H9 (cell line): ENCODE data around the gene PRRX1. TPM values are rescaled to one million over a fixed set of nuclear protein-coding genes. Genes with fewer than 3 reads are reported as not detected.

ENCODE experiments used
- DNase-seq: peaks from one replicate; pipeline ENCODE4 v3.0.0-alpha.2; 2017
- H2AFZ ChIP-seq: one replicate; pipeline ENCODE4 v1.6.1; 2013; ENCODE audit warnings: mild to moderate bottlenecking, low read length, control low read depth, moderate library complexity
- H2AK5ac ChIP-seq: 2 replicates; pipeline ENCODE4 v1.6.1; 2013; ENCODE audit warnings: low read length, control low read depth, mixed read lengths; ENCODE audit not compliant: insufficient read length
- H2BK120ac ChIP-seq: one replicate; pipeline ENCODE4 v1.6.1; 2013; ENCODE audit warnings: low read depth, mild to moderate bottlenecking, low read length, control low read depth, inconsistent platforms; ENCODE audit not compliant: poor library complexity, severe bottlenecking
- H2BK12ac ChIP-seq: 2 replicates; pipeline ENCODE4 v1.6.1; 2013; ENCODE audit warnings: low read length, control low read depth, mixed read lengths, low read depth; ENCODE audit not compliant: insufficient read length
- H2BK15ac ChIP-seq: 2 replicates; pipeline ENCODE4 v1.6.1; 2013; ENCODE audit warnings: low read depth, low read length, control low read depth
- H2BK20ac ChIP-seq: one replicate; pipeline ENCODE4 v1.6.1; 2013; ENCODE audit warnings: low read depth, mild to moderate bottlenecking, low read length, control low read depth, inconsistent platforms; ENCODE audit not compliant: poor library complexity, severe bottlenecking
- H2BK5ac ChIP-seq: 2 replicates; pipeline ENCODE4 v1.6.1; 2013; ENCODE audit warnings: low read length, control low read depth, mixed read lengths; ENCODE audit not compliant: insufficient read length
- H3K14ac ChIP-seq: 2 replicates; pipeline ENCODE4 v1.6.1; 2013; ENCODE audit warnings: low read length, control low read depth; ENCODE audit not compliant: insufficient read depth
- H3K18ac ChIP-seq: 2 replicates; pipeline ENCODE4 v1.6.1; 2013; ENCODE audit warnings: low read depth, mild to moderate bottlenecking, mixed read lengths, low read length, control low read depth; ENCODE audit not compliant: insufficient read length
- H3K23ac ChIP-seq: 2 replicates; pipeline ENCODE4 v1.6.1; 2013; ENCODE audit warnings: low read length, control low read depth, mixed read lengths, low read depth; ENCODE audit not compliant: insufficient read length
- H3K23me2 ChIP-seq: 2 replicates; pipeline ENCODE4 v1.6.1; 2013; ENCODE audit warnings: low read depth, mild to moderate bottlenecking, mixed read lengths, low read length, control low read depth; ENCODE audit not compliant: insufficient read length, poor library complexity, severe bottlenecking
- H3K27ac ChIP-seq: 2 replicates; pipeline ENCODE4 v1.5.1; 2013; ENCODE audit warnings: low read length, control low read depth, mixed read lengths, low read depth; ENCODE audit not compliant: insufficient read length
- H3K27me3 ChIP-seq: 2 replicates; pipeline ENCODE4 v1.6.1; 2013; ENCODE audit warnings: low read length, control low read depth, inconsistent platforms; ENCODE audit not compliant: insufficient read depth
- H3K4ac ChIP-seq: 2 replicates; pipeline ENCODE4 v1.6.1; 2013; ENCODE audit warnings: low read depth, mild to moderate bottlenecking, control low read depth, inconsistent platforms, low read length, moderate library complexity
- H3K4me1 ChIP-seq: 2 replicates; pipeline ENCODE4 v1.6.1; 2013; ENCODE audit warnings: low read length, control low read depth, inconsistent platforms; ENCODE audit not compliant: insufficient read depth
- H3K4me2 ChIP-seq: 2 replicates; pipeline ENCODE4 v1.6.1; 2013; ENCODE audit warnings: low read length, control low read depth, mixed read lengths; ENCODE audit not compliant: insufficient read length, insufficient read depth
- H3K56ac ChIP-seq: 2 replicates; pipeline ENCODE4 v1.6.1; 2013; ENCODE audit warnings: low read depth, mild to moderate bottlenecking, mixed read lengths, low read length, control low read depth; ENCODE audit not compliant: insufficient read length
- H3K79me1 ChIP-seq: 2 replicates; pipeline ENCODE4 v1.6.1; 2013; ENCODE audit warnings: low read depth, mild to moderate bottlenecking, moderate library complexity, low read length, control low read depth, inconsistent platforms; ENCODE audit not compliant: insufficient read depth, poor library complexity, severe bottlenecking
- H3K79me2 ChIP-seq: 2 replicates; pipeline ENCODE4 v1.6.1; 2013; ENCODE audit warnings: low read length, control low read depth, inconsistent platforms; ENCODE audit not compliant: insufficient read depth
- H3K9ac ChIP-seq: 2 replicates; pipeline ENCODE4 v1.6.1; 2013; ENCODE audit warnings: low read length, control low read depth, mixed read lengths; ENCODE audit not compliant: insufficient read length; ENCODE audit errors: extremely low read depth
- H3K9me3 ChIP-seq: one replicate; pipeline ENCODE4 v1.6.1; 2013; ENCODE audit warnings: low read depth, low read length, inconsistent platforms; ENCODE audit not compliant: control insufficient read depth
- H3T11ph ChIP-seq: one replicate; pipeline ENCODE4 v1.6.1; 2013; ENCODE audit warnings: mild to moderate bottlenecking, low read length, control low read depth, inconsistent platforms
- H4K20me1 ChIP-seq: one replicate; pipeline ENCODE4 v1.6.1; 2013; ENCODE audit not compliant: control insufficient read depth, insufficient read length, insufficient read depth
- H4K5ac ChIP-seq: 2 replicates; pipeline ENCODE4 v1.6.1; 2013; ENCODE audit warnings: low read depth, mild to moderate bottlenecking, mixed read lengths, low read length, control low read depth; ENCODE audit not compliant: insufficient read length
- H4K8ac ChIP-seq: replicated peaks from 2 replicates; pipeline ENCODE4 v1.6.1; 2013; ENCODE audit warnings: low read length, control low read depth, mixed read lengths, low read depth; ENCODE audit not compliant: insufficient read length
- H4K91ac ChIP-seq: 2 replicates; pipeline ENCODE4 v1.6.1; 2013; ENCODE audit warnings: low read depth, mild to moderate bottlenecking, moderate library complexity, mixed read lengths, low read length, control low read depth; ENCODE audit not compliant: insufficient read length
- H3K27ac Mint-ChIP-seq, 3 experiments: 2 replicates in 2 of 3; 3 replicates in 1 of 3; pipeline ENCODE4 v1.8.0; 2020 to 2021; ENCODE audit warnings: mixed read lengths in 3 of 3, mild to moderate bottlenecking in 1 of 3, moderate library complexity in 1 of 3
- H3K27me3 Mint-ChIP-seq: 2 replicates; pipeline ENCODE4 v1.8.0; 2021; ENCODE audit warnings: low read depth, mild to moderate bottlenecking, moderate library complexity, mixed read lengths
- H3K36me3 Mint-ChIP-seq, 3 experiments: 2 replicates in 2 of 3; 3 replicates in 1 of 3; pipeline ENCODE4 v1.8.0; 2020 to 2021; ENCODE audit warnings: low read depth in 3 of 3, mixed read lengths in 3 of 3; ENCODE audit not compliant: insufficient read depth in 1 of 3
- H3K4me1 Mint-ChIP-seq, 2 experiments: 2 replicates each; pipeline ENCODE4 v1.8.0; 2020; ENCODE audit warnings: mixed read lengths in 2 of 2
- H3K4me3 Mint-ChIP-seq, 2 experiments: 2 replicates in 1 of 2; 3 replicates in 1 of 2; pipeline ENCODE4 v1.8.0; 2020 to 2021; ENCODE audit warnings: mild to moderate bottlenecking in 2 of 2, mixed read lengths in 2 of 2, moderate library complexity in 1 of 2
- H3K9me3 Mint-ChIP-seq, 2 experiments: 2 replicates in 1 of 2; 3 replicates in 1 of 2; pipeline ENCODE4 v1.8.0; 2020; ENCODE audit warnings: mild to moderate bottlenecking in 2 of 2, mixed read lengths in 2 of 2, moderate library complexity in 1 of 2
- WGBS: extraction: QIAGEN DNeasy Blood & Tissue Kit; methylation state at CpG from one replicate; pipeline ENCODE4 v1.1.7; 2013; ENCODE audit warnings: missing lambda C conversion rate, low lambda C conversion rate, mixed read lengths; ENCODE audit not compliant: insufficient read length; ENCODE audit errors: extremely low coverage; 5-methylcytosine and 5-hydroxymethylcytosine counted together
- total RNA-seq: library from RNA; stranded (reverse); gene quantifications from 2 replicates; pipeline ENCODE4 v1.2.1, GENCODE V29; 2021
- TF ChIP-seq, protein P1 (sequence below): fragments of 200-600 bp; sonication (generic); conservative IDR thresholded peaks from 3 replicates; pipeline ENCODE4 v1.8.0; 2021; ENCODE audit warnings: antibody characterized with exemption, mild to moderate bottlenecking

Gene PRRX1
- total RNA-seq, 1 experiment from 2014 or later = not detected

DNA sequence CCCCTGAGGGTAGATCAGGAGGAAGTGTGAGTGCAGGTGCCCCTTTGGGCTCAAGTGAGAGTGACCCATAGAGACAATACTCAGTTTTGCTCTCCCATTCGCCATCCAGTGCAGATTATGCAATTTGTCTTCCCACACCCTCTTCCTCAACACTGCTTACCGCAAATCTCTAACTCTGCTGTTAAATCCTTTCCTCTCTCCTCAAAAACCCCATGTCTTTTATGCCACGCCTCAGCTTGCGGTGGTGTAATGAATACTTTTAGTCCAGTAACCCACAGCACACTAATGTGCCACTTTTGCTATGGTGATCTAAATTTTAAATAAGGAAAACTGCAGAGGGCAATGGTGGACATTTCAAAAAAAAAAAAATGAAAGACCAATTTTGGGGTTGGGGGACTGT is 57.7 kb downstream of the PRRX1 start:
- peaks cover 1% of the 10 kb centered on the region; the same call in 1 of the 2 replicates for H3K27me3 Mint-ChIP-seq
- H3K4ac ChIP-seq = no peak overlapping the region
- H2BK120ac ChIP-seq = no peak overlapping the region
- no peak overlapping the region for H3K23ac ChIP-seq
- H3T11ph ChIP-seq = no peak overlapping the region
- no peaks in the 10 kb centered on the region for H4K20me1 ChIP-seq
- H2BK15ac ChIP-seq = no peak overlapping the region
- no peaks in the 10 kb centered on the region for H3K36me3 Mint-ChIP-seq
- H3K27me3 ChIP-seq = no peaks in the 10 kb centered on the region
- H2BK5ac ChIP-seq = no peak overlapping the region
- WGBS = no CpG with 5 or more reads among the region's 4 CpGs
- no peak overlapping the region for H2AFZ ChIP-seq
- no peak overlapping the region for H3K14ac ChIP-seq
- H3K4me1 Mint-ChIP-seq = no peaks in the 10 kb centered on the region
- no peak overlapping the region for H3K9ac ChIP-seq
- no peaks in the 10 kb centered on the region for H3K9me3 Mint-ChIP-seq
- H4K5ac ChIP-seq = no peak overlapping the region
- TF ChIP-seq, protein P1, sequence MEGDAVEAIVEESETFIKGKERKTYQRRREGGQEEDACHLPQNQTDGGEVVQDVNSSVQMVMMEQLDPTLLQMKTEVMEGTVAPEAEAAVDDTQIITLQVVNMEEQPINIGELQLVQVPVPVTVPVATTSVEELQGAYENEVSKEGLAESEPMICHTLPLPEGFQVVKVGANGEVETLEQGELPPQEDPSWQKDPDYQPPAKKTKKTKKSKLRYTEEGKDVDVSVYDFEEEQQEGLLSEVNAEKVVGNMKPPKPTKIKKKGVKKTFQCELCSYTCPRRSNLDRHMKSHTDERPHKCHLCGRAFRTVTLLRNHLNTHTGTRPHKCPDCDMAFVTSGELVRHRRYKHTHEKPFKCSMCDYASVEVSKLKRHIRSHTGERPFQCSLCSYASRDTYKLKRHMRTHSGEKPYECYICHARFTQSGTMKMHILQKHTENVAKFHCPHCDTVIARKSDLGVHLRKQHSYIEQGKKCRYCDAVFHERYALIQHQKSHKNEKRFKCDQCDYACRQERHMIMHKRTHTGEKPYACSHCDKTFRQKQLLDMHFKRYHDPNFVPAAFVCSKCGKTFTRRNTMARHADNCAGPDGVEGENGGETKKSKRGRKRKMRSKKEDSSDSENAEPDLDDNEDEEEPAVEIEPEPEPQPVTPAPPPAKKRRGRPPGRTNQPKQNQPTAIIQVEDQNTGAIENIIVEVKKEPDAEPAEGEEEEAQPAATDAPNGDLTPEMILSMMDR = no peak
- no peaks in the 10 kb centered on the region for H3K9me3 ChIP-seq
- H3K4me3 Mint-ChIP-seq = no peak overlapping the region
- H3K56ac ChIP-seq = no peak overlapping the region
- H3K18ac ChIP-seq = no peak overlapping the region
- H2AK5ac ChIP-seq = no peak overlapping the region
- H2BK12ac ChIP-seq = no peak overlapping the region
- no peak for DNase-seq
- no peak overlapping the region for H4K91ac ChIP-seq
- H4K8ac ChIP-seq = no peak overlapping the region
- H3K4me1 ChIP-seq = no peaks in the 10 kb centered on the region
- H2BK20ac ChIP-seq = no peak overlapping the region
- H3K4me2 ChIP-seq = no peak overlapping the region
- H3K79me1 ChIP-seq = no peaks in the 10 kb centered on the region
- no peak overlapping the region for H3K27ac ChIP-seq
- H3K27ac Mint-ChIP-seq = no peak overlapping the region
- no peaks in the 10 kb centered on the region for H3K23me2 ChIP-seq
- no peaks in the 10 kb centered on the region for H3K79me2 ChIP-seq
